Measurements from ENCODE around the gene GLRX5.

Gene GLRX5

GRCh38 chr14:95522116-95522515 lies 12.7 kb upstream of the GLRX5 start:
- H2AFZ ChIP-seq (ENCODE audit: low read depth): no peak overlapping the region
- H3K9ac ChIP-seq: no peak overlapping the region
- H3K27ac ChIP-seq: no peak overlapping the region
- H4K20me1 ChIP-seq (ENCODE audit: insufficient read depth): no peaks in the 10 kb centered on the region
- no peaks in the 10 kb centered on the region for H3K36me3 ChIP-seq (ENCODE audit: insufficient read depth)
- H3K4me3 ChIP-seq (IDR thresholded peaks at IDR 0.05; ENCODE audit: insufficient read depth, low read depth, low read length): no peak overlapping the region
- H3K4me1 ChIP-seq (ENCODE audit: low read depth, poor library complexity, severe bottlenecking): peaks cover 42% of the 10 kb centered on the region
- no peaks in the 10 kb centered on the region for H3K27me3 ChIP-seq (ENCODE audit: insufficient read depth, low read depth)
- no peak overlapping the region for H3K4me2 ChIP-seq
- no peak for TF ChIP-seq CTCF (conservative IDR thresholded peaks at IDR 0.05; ENCODE audit: low read depth, low read length)
- no peaks in the 10 kb centered on the region for H3K79me2 ChIP-seq (ENCODE audit: insufficient read depth, low read depth)

DNA sequence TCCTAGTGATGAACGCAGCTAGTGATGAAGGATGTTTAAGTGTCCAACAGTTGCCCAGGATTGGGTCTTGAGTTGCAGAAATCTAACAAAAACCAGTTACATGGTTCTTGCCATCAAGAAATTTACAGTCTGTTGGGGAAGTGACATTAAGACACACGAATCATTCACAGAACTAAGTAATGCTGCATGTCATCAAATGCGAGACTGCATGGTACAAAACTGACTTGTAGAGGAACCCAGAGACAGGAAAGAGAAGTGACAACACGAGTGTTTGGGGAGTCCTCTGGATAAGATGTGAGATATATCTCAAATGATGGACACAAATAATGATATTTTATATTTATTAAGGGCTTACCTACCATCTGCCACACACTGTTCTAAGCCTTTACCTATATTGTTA lies 12.3 kb upstream of the GLRX5 start:
- H3K4me3 ChIP-seq (IDR thresholded peaks at IDR 0.05; ENCODE audit: insufficient read depth, low read depth, low read length): no peak overlapping the region
- TF ChIP-seq CTCF (conservative IDR thresholded peaks at IDR 0.05; ENCODE audit: low read depth, low read length): no peak
- H3K9ac ChIP-seq: no peak overlapping the region
- H3K79me2 ChIP-seq (ENCODE audit: insufficient read depth, low read depth): no peaks in the 10 kb centered on the region
- H2AFZ ChIP-seq (ENCODE audit: low read depth): no peak overlapping the region
- no peaks in the 10 kb centered on the region for H3K36me3 ChIP-seq (ENCODE audit: insufficient read depth)
- H3K27me3 ChIP-seq (ENCODE audit: insufficient read depth, low read depth): no peaks in the 10 kb centered on the region
- H4K20me1 ChIP-seq (ENCODE audit: insufficient read depth): no peaks in the 10 kb centered on the region
- H3K4me2 ChIP-seq: no peak overlapping the region
- H3K27ac ChIP-seq: no peak overlapping the region
- H3K4me1 ChIP-seq (ENCODE audit: low read depth, poor library complexity, severe bottlenecking): peaks cover 38% of the 10 kb centered on the region

DNA sequence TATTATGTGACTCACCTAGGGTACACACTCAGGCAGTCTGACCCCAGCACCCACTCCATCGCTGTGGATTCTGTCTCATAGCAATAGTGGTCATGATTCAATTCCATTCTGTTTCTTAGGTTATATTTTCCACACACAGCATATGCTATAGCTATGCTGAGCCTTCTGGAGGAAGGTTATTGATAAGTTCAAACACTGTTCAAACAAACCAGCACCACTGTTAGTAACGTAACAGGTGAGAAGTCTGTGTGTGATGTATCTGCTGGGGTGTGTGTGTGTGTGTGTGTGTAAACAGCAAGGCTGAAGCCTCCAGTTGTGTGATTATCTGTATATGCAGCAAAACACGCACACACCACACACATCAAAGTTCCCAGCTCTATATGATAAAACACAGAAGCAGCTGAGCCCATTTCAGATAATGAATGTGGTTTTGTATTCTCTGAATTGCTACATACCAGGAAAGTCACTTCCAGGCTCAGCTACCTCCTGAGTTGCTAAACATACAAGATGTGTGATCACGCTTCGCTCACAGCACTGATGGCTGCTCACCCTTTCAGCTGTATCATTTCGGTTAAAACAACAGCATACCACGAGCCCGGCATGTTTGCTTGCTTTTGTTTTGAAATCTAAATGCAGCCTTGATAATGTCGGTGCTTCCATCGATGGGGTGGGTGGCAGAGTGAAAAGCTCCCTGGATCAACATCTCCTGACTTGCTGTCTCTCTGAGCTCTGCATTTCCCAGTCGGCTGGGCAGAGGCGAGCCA lies 11.6 kb upstream of the GLRX5 start:
- Histone ChIP-seq H3K4me3 (IDR thresholded peaks at IDR 0.05; ENCODE audit: insufficient read depth, low read depth, low read length) (no peak overlapping the region), H3K27me3 (ENCODE audit: insufficient read depth, low read depth) (no peaks in the 10 kb centered on the region), H3K9ac (no peak overlapping the region), H3K4me2 (no peak overlapping the region), H3K79me2 (ENCODE audit: insufficient read depth, low read depth) (no peaks in the 10 kb centered on the region), H3K27ac (no peak overlapping the region), H4K20me1 (ENCODE audit: insufficient read depth) (no peaks in the 10 kb centered on the region), H3K4me1 (ENCODE audit: low read depth, poor library complexity, severe bottlenecking) (peaks cover 31% of the 10 kb centered on the region), H2AFZ (ENCODE audit: low read depth) (no peak overlapping the region), H3K36me3 (ENCODE audit: insufficient read depth) (no peaks in the 10 kb centered on the region)
- no peak for TF ChIP-seq CTCF (conservative IDR thresholded peaks at IDR 0.05; ENCODE audit: low read depth, low read length)

DNA sequence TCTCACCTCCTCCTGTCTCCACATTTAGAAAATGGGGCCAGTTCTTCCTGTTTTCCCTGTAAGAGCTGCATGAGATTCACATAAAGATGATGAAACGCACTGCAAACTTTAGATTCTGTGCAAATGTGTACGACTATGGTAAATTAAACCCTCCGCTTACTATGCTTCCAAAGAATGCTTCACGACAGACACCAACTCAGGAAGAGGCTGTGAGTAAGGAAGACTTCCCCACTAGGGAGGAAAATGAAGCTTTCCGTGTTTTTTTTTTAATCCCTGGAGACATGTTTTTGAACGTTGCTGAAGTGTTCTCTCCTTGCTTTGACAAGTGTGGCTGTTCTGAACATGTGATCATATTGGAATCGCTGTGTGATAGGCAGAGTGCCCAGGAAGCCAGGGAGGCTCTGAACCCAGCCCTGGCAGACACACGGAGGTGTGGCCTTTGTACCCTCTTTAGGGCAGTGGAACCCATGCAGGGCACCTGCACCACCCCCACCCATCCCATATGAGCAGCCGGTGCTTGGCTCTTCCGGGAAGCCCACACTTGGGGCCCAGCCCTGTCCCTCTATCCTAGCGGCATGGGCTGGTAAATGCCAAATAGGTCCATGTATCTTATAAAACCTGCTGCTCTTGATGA lies 10.9 kb upstream of the GLRX5 start:
- TF ChIP-seq CTCF (conservative IDR thresholded peaks at IDR 0.05; ENCODE audit: low read depth, low read length): no peak
- Histone ChIP-seq H3K4me1 (ENCODE audit: low read depth, poor library complexity, severe bottlenecking) (peaks cover 24% of the 10 kb centered on the region), H3K27ac (no peak overlapping the region), H3K36me3 (ENCODE audit: insufficient read depth) (no peaks in the 10 kb centered on the region), H3K79me2 (ENCODE audit: insufficient read depth, low read depth) (no peaks in the 10 kb centered on the region), H3K27me3 (ENCODE audit: insufficient read depth, low read depth) (no peaks in the 10 kb centered on the region), H3K4me2 (no peak overlapping the region), H3K9ac (no peak overlapping the region), H4K20me1 (ENCODE audit: insufficient read depth) (no peaks in the 10 kb centered on the region), H3K4me3 (IDR thresholded peaks at IDR 0.05; ENCODE audit: insufficient read depth, low read depth, low read length) (no peak overlapping the region), H2AFZ (ENCODE audit: low read depth) (no peak overlapping the region)
